CD4-positive, alpha-beta T cell treated with Interleukin-15 for 1 hour (primary cell): Measurements from ENCODE around the gene SH2D2A.
A peak's percentile ranks its signal among the peaks of the same experiment; 100 is the strongest.
"Not testable (repeated sequence)": the region's sequence is repeated elsewhere in the genome, so short reads cannot be mapped to it uniquely, and the experiment has no call there.

Experiments used
- DNase-seq: peaks from one replicate; pipeline ENCODE4 v3.0.0-alpha.2; 2020

The SH2D2A gene

GRCh38 chr1:156767101-156767878, 49.4 kb downstream of the SH2D2A start, which contains the start of gene PRCC:
PRCC (plus strand) TSS chr1:156767535; CDS start chr1:156767772, 237 bp downstream.
- DNase-seq, result peak; percentile 99

- DNase-seq, result no peak
These were observed 50.1 kb downstream of the SH2D2A start for GRCh38 chr1:156766298-156767100.

GRCh38 chr1:156765666-156766065, 51.0 kb downstream of the SH2D2A start:
- no peak for DNase-seq

- not testable (repeated sequence) for DNase-seq
These were observed 51.5 kb downstream of the SH2D2A start for GRCh38 chr1:156765136-156765535.

GRCh38 chr1:156760796-156761104, 55.9 kb downstream of the SH2D2A start:
- no peak for DNase-seq

GRCh38 chr1:156760092-156760795, 56.4 kb downstream of the SH2D2A start:
- DNase-seq, result no peak

GRCh38 chr1:156757572-156758253, 58.9 kb downstream of the SH2D2A start:
- not testable (repeated sequence) for DNase-seq

GRCh38 chr1:156756355-156756754, 60.3 kb downstream of the SH2D2A start:
- DNase-seq, result no peak
